Stomach smooth muscle (tissue), 2 donors: ENCODE results near the gene ATF6.

Experiments used
- H3K27ac ChIP-seq: one replicate; pipeline ENCODE4 v1.7.0; 2013; ENCODE audit warnings: mild to moderate bottlenecking, low read length, inconsistent platforms
- H3K27me3 ChIP-seq, 2 donors: one replicate each; pipeline ENCODE4 v1.7.0; 2013; ENCODE audit warnings: low read length in 2 of 2; ENCODE audit not compliant: insufficient read depth in 2 of 2, control insufficient read depth in 1 of 2
- H3K36me3 ChIP-seq, 2 donors: one replicate each; pipeline ENCODE4 v1.7.0; 2013; ENCODE audit warnings: low read length in 2 of 2; ENCODE audit not compliant: control insufficient read depth in 2 of 2, insufficient read depth in 2 of 2
- H3K4me1 ChIP-seq: one replicate; pipeline ENCODE4 v1.7.0; 2013; ENCODE audit warnings: low read length; ENCODE audit not compliant: control insufficient read depth, insufficient read depth
- H3K4me3 ChIP-seq, 2 donors: one replicate each; pipeline ENCODE4 v1.7.0; 2013; ENCODE audit warnings: low read length in 2 of 2
- H3K9ac ChIP-seq, 2 donors: one replicate each; pipeline ENCODE4 v1.7.0; 2013; ENCODE audit warnings: low read length in 2 of 2, mild to moderate bottlenecking in 1 of 2
- H3K9me3 ChIP-seq, 2 donors: one replicate each; pipeline ENCODE4 v1.7.0; 2013; ENCODE audit warnings: low read length in 2 of 2; ENCODE audit not compliant: control insufficient read depth in 2 of 2
- donor health status: healthy.
- donor health status: Pancreatic carcinoma.

ATF6 gene

GRCh38 chr1:161725908-161726472 is 40.1 kb upstream of the ATF6 start:
- Histone ChIP-seq H3K27me3 (peaks cover 7 to 9% of the 10 kb centered on the region in 2 donors), H3K4me1 (peaks cover 18% of the 10 kb centered on the region), H3K4me3 (peak overlapping the region; percentile 83), H3K27ac (peak overlapping the region; percentile 46), H3K36me3 (no peaks in the 10 kb centered on the region), H3K9ac (peak overlapping the region; percentile 55 to 58), H3K9me3 (no peaks in the 10 kb centered on the region)

GRCh38 chr1:161726473-161727255 is 39.5 kb upstream of the ATF6 start:
- Histone ChIP-seq H3K4me3 (peak overlapping the region; percentile 83), H3K9ac (peak overlapping the region; percentile 55 to 74), H3K27me3 (peaks cover 6 to 9% of the 10 kb centered on the region in 2 donors)

GRCh38 chr1:161727256-161727924 is 38.7 kb upstream of the ATF6 start:
- Histone ChIP-seq H3K27me3 (peaks cover 2 to 9% of the 10 kb centered on the region in 2 donors), H3K9ac (peak overlapping the region; percentile 64 to 74), H3K9me3 (no peaks in the 10 kb centered on the region), H3K36me3 (no peaks in the 10 kb centered on the region), H3K27ac (peak overlapping the region; percentile 64), H3K4me3 (peak overlapping the region; percentile 83), H3K4me1 (peaks cover 18% of the 10 kb centered on the region)

More at GRCh38 chr1:161726473-161727255, 39.5 kb upstream of the ATF6 start:
- Histone ChIP-seq H3K27ac (peak overlapping the region; percentile 46), H3K9me3 (no peaks in the 10 kb centered on the region), H3K4me1 (peaks cover 18% of the 10 kb centered on the region), H3K36me3 (no peaks in the 10 kb centered on the region)

- Histone ChIP-seq H3K4me1 (peaks cover 18% of the 10 kb centered on the region), H3K4me3 (no peak overlapping the region), H3K9me3 (no peaks in the 10 kb centered on the region), H3K27me3 (peaks cover 0 to 9% of the 10 kb centered on the region in 2 donors), H3K9ac (no peak overlapping the region), H3K36me3 (no peaks in the 10 kb centered on the region), H3K27ac (no peak overlapping the region)
These were observed 37.5 kb upstream of the ATF6 start for GRCh38 chr1:161728376-161729226.

- H3K9ac ChIP-seq: no peak overlapping the region
- H3K36me3 ChIP-seq: no peaks in the 10 kb centered on the region
- no peak overlapping the region for H3K4me3 ChIP-seq
- peaks cover 18% of the 10 kb centered on the region for H3K4me1 ChIP-seq
- H3K27me3 ChIP-seq: no peaks in the 10 kb centered on the region
- no peak overlapping the region for H3K27ac ChIP-seq
- no peaks in the 10 kb centered on the region for H3K9me3 ChIP-seq
These were observed 36.0 kb upstream of the ATF6 start for GRCh38 chr1:161730050-161730564.

GRCh38 chr1:161731241-161731640 is 34.9 kb upstream of the ATF6 start:
- Histone ChIP-seq H3K9me3 (no peaks in the 10 kb centered on the region), H3K27ac (no peak overlapping the region), H3K27me3 (peaks cover 0 to 3% of the 10 kb centered on the region in 2 donors), H3K4me3 (no peak overlapping the region), H3K36me3 (no peaks in the 10 kb centered on the region), H3K4me1 (peaks cover 8% of the 10 kb centered on the region), H3K9ac (no peak overlapping the region)

GRCh38 chr1:161731981-161732718 is 34.0 kb upstream of the ATF6 start:
- Histone ChIP-seq H3K9ac (no peak overlapping the region), H3K4me3 (no peak overlapping the region), H3K27ac (no peak overlapping the region), H3K27me3 (peaks cover 0 to 5% of the 10 kb centered on the region in 2 donors), H3K36me3 (no peaks in the 10 kb centered on the region), H3K9me3 (no peaks in the 10 kb centered on the region), H3K4me1 (peaks cover 6% of the 10 kb centered on the region)

GRCh38 chr1:161733526-161733925 is 32.6 kb upstream of the ATF6 start:
- H3K4me1 ChIP-seq: no peaks in the 10 kb centered on the region
- peaks cover 0 to 5% of the 10 kb centered on the region in 2 donors for H3K27me3 ChIP-seq
- no peak overlapping the region for H3K4me3 ChIP-seq
- no peaks in the 10 kb centered on the region for H3K9me3 ChIP-seq
- no peak overlapping the region for H3K9ac ChIP-seq
- no peak overlapping the region for H3K27ac ChIP-seq
- no peaks in the 10 kb centered on the region for H3K36me3 ChIP-seq

- Histone ChIP-seq H3K4me3 (no peak overlapping the region), H3K27me3 (peaks cover 5 to 11% of the 10 kb centered on the region in 2 donors), H3K36me3 (no peaks in the 10 kb centered on the region), H3K27ac (no peak overlapping the region), H3K9ac (no peak overlapping the region), H3K4me1 (no peaks in the 10 kb centered on the region), H3K9me3 (no peaks in the 10 kb centered on the region)
These were observed 30.3 kb upstream of the ATF6 start for GRCh38 chr1:161735837-161736236.
